ENCODE results near the gene FRMD5. TPM values are rescaled to one million over a fixed set of nuclear protein-coding genes. Genes with fewer than 3 reads are reported as not detected.

The FRMD5 gene
- total and polyA plus RNA-seq, 2 donors (not counting 1 experiment from before 2014, with no cell fraction given) = 1.9 to 4.3 TPM

DNA sequence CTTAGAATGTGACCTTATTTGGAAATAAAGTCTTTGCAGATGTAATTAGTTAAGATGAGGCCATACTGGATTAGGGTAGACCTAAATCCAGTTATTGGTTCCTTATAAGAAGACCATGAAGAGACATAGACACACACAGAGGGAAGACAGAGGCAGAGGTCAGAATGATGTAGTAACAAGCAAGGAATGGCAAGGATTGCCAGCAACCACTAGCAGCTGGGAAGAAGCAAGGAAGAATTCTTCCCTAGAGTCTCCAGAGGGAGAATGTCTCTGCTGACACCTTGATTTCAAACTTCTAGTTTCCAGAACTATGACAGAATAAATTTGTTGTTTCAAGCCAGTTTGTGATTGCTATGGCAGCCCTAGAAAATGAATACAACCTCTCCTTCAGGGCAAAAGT is 251.6 kb downstream of the FRMD5 start:
- H3K27me3 ChIP-seq (ENCODE audit: control insufficient read depth, insufficient read depth, low read length) = no peaks in the 10 kb centered on the region
- H3K36me3 ChIP-seq (ENCODE audit: control insufficient read depth, insufficient read depth, low read length) = no peaks in the 10 kb centered on the region
- no peaks in the 10 kb centered on the region for H3K9me3 ChIP-seq (ENCODE audit: control insufficient read depth, insufficient read depth, low read depth, low read length)
- peak; percentile 23 to 81 for DNase-seq (ENCODE audit: low read depth in 2 of 2)
- H3K79me2 ChIP-seq (ENCODE audit: control insufficient read depth, insufficient read depth, low read length) = no peaks in the 10 kb centered on the region
- no peak overlapping the region for H3K27ac ChIP-seq (ENCODE audit: insufficient read depth, low read length)
- peaks cover 5% of the 10 kb centered on the region for H3K4me1 ChIP-seq (ENCODE audit: control insufficient read depth, extremely low read depth, insufficient read depth, low read length)
- no peaks in the 10 kb centered on the region for H4K20me1 ChIP-seq (ENCODE audit: control insufficient read depth, extremely low read depth, insufficient read depth, low read length)
- no peak overlapping the region for H2AFZ ChIP-seq (ENCODE audit: low read length)
- no peak overlapping the region for H3K4me3 ChIP-seq (replicated peaks in 1 of 4; ENCODE audit: control extremely low read depth in 1 of 4, insufficient read depth in 1 of 4, low read depth in 3 of 4, low read length in 4 of 4)
- no peak overlapping the region for H3K9ac ChIP-seq (ENCODE audit: insufficient read depth, low read length)
- H3K4me2 ChIP-seq (ENCODE audit: extremely low read depth, insufficient read depth, low read length) = no peak overlapping the region
- TF ChIP-seq, protein P1, sequence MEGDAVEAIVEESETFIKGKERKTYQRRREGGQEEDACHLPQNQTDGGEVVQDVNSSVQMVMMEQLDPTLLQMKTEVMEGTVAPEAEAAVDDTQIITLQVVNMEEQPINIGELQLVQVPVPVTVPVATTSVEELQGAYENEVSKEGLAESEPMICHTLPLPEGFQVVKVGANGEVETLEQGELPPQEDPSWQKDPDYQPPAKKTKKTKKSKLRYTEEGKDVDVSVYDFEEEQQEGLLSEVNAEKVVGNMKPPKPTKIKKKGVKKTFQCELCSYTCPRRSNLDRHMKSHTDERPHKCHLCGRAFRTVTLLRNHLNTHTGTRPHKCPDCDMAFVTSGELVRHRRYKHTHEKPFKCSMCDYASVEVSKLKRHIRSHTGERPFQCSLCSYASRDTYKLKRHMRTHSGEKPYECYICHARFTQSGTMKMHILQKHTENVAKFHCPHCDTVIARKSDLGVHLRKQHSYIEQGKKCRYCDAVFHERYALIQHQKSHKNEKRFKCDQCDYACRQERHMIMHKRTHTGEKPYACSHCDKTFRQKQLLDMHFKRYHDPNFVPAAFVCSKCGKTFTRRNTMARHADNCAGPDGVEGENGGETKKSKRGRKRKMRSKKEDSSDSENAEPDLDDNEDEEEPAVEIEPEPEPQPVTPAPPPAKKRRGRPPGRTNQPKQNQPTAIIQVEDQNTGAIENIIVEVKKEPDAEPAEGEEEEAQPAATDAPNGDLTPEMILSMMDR (conservative IDR thresholded peaks at IDR 0.05 in 1 of 2, IDR thresholded peaks at IDR 0.05 in 1 of 2; ENCODE audit: low read depth in 1 of 2, low read length in 2 of 2) = no peak
- no peak for TF ChIP-seq EZH2 (IDR thresholded peaks at IDR 0.05; ENCODE audit: low read length, missing control alignments)

DNA sequence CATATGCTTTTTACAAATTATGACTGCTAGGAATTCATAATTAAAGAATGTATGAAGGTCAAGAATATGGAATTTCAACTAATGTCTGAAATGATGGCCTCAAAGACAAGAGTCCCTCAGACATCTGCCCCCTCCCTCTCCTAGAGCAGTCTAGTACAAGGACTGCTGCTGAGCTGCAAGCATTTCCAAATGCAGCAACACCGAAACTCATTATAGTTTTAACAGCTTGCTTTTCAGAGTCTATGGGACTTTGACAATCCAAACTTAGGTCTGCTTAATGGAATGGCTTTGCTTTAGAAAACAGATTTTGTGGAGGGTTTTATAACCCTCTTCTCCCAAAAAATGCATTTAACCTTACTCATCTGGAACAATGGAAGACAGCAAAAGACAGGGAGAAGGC is 252.9 kb downstream of the FRMD5 start:
- Histone ChIP-seq H3K4me1 (ENCODE audit: control insufficient read depth, extremely low read depth, insufficient read depth, low read length) (peaks cover 5% of the 10 kb centered on the region), H3K9me3 (ENCODE audit: control insufficient read depth, insufficient read depth, low read depth, low read length) (no peaks in the 10 kb centered on the region), H3K36me3 (ENCODE audit: control insufficient read depth, insufficient read depth, low read length) (no peaks in the 10 kb centered on the region), H3K27me3 (ENCODE audit: control insufficient read depth, insufficient read depth, low read length) (no peaks in the 10 kb centered on the region), H3K4me2 (ENCODE audit: extremely low read depth, insufficient read depth, low read length) (no peak overlapping the region), H3K79me2 (ENCODE audit: control insufficient read depth, insufficient read depth, low read length) (no peaks in the 10 kb centered on the region), H2AFZ (ENCODE audit: low read length) (no peak overlapping the region), H3K4me3 (replicated peaks in 1 of 4; ENCODE audit: control extremely low read depth in 1 of 4, insufficient read depth in 1 of 4, low read depth in 3 of 4, low read length in 4 of 4) (no peak overlapping the region), H3K27ac (ENCODE audit: insufficient read depth, low read length) (no peak overlapping the region), H3K9ac (ENCODE audit: insufficient read depth, low read length) (no peak overlapping the region), H4K20me1 (ENCODE audit: control insufficient read depth, extremely low read depth, insufficient read depth, low read length) (no peaks in the 10 kb centered on the region)
- DNase-seq (ENCODE audit: low read depth in 2 of 2) = no peak
- no peak for TF ChIP-seq EZH2 (IDR thresholded peaks at IDR 0.05; ENCODE audit: low read length, missing control alignments)
- TF ChIP-seq, protein P1 (conservative IDR thresholded peaks at IDR 0.05 in 1 of 2, IDR thresholded peaks at IDR 0.05 in 1 of 2; ENCODE audit: low read depth in 1 of 2, low read length in 2 of 2) = no peak

DNA sequence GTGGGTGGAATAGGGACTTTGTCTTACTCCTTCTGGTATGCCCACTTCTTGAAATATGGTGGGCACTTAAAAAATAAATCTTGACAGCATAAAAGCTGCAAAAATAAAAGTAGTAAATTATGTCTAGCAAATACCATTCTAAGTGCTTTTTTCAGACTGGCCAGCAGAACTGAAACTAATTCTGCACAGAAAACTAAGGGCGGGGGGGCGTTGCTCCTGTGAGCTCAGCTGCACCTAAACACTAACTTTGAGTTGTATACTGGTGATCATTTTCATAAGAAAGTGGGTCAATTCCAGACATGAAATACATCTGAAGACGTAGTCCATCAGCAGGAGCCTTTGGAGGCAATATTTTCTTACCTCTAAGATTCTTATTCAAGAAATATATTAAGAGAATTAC is 253.5 kb downstream of the FRMD5 start:
- no peak for TF ChIP-seq EZH2 (IDR thresholded peaks at IDR 0.05; ENCODE audit: low read length, missing control alignments)
- TF ChIP-seq, protein P1 (conservative IDR thresholded peaks at IDR 0.05 in 1 of 2, IDR thresholded peaks at IDR 0.05 in 1 of 2; ENCODE audit: low read depth in 1 of 2, low read length in 2 of 2) = no peak
- Histone ChIP-seq H4K20me1 (ENCODE audit: control insufficient read depth, extremely low read depth, insufficient read depth, low read length) (no peaks in the 10 kb centered on the region), H3K9ac (ENCODE audit: insufficient read depth, low read length) (no peak overlapping the region), H3K4me2 (ENCODE audit: extremely low read depth, insufficient read depth, low read length) (no peak overlapping the region), H3K9me3 (ENCODE audit: control insufficient read depth, insufficient read depth, low read depth, low read length) (no peaks in the 10 kb centered on the region), H3K79me2 (ENCODE audit: control insufficient read depth, insufficient read depth, low read length) (no peaks in the 10 kb centered on the region), H3K36me3 (ENCODE audit: control insufficient read depth, insufficient read depth, low read length) (no peaks in the 10 kb centered on the region), H3K27me3 (ENCODE audit: control insufficient read depth, insufficient read depth, low read length) (no peaks in the 10 kb centered on the region), H3K4me3 (replicated peaks in 1 of 4; ENCODE audit: control extremely low read depth in 1 of 4, insufficient read depth in 1 of 4, low read depth in 3 of 4, low read length in 4 of 4) (no peak overlapping the region), H2AFZ (ENCODE audit: low read length) (no peak overlapping the region), H3K27ac (ENCODE audit: insufficient read depth, low read length) (no peak overlapping the region), H3K4me1 (ENCODE audit: control insufficient read depth, extremely low read depth, insufficient read depth, low read length) (peaks cover 5% of the 10 kb centered on the region)
- no peak for DNase-seq (ENCODE audit: low read depth in 2 of 2)

Measured in fibroblast of lung (primary cell).